ENCODE results near the gene PCCB. TPM values are rescaled to one million over a fixed set of nuclear protein-coding genes. Genes with fewer than 3 reads are reported as not detected.
A peak's percentile ranks its signal among the peaks of the same experiment; 100 is the strongest.
"Not testable (repeated sequence)": the region's sequence is repeated elsewhere in the genome, so short reads cannot be mapped to it uniquely, and the experiment has no call there.

Gene PCCB
- total and polyA plus RNA-seq, 2 of the 8 experiments (the other 6 are each of a cell fraction or from before 2014, with no cell fraction given) = 56.7 to 84.4 TPM

- H3K18ac ChIP-seq (ENCODE audit: extremely low read depth, low read length); H3K23me2 ChIP-seq (ENCODE audit: low read depth, low read length); H3K4me1 ChIP-seq (replicated peaks in 1 of 4; ENCODE audit: control insufficient read depth in 3 of 4, insufficient read depth in 4 of 4, low read length in 3 of 4); H3K79me1 ChIP-seq (ENCODE audit: low read depth, low read length); H3K4me3 ChIP-seq (ENCODE audit: extremely low read depth in 1 of 4, insufficient read depth in 2 of 4, low read depth in 3 of 4, low read length in 4 of 4); H3K27me3 ChIP-seq (replicated peaks in 1 of 4; ENCODE audit: control insufficient read depth in 3 of 4, extremely low read depth in 1 of 4, insufficient read depth in 3 of 4, low read length in 3 of 4); FAIRE-seq; H3K4ac ChIP-seq (replicated peaks; ENCODE audit: insufficient read length, low read depth, low read length); H2BK15ac ChIP-seq (ENCODE audit: low read length); H4K5ac ChIP-seq (ENCODE audit: insufficient read length, low read depth, low read length); H3K9ac ChIP-seq (replicated peaks in 1 of 4; ENCODE audit: extremely low read depth in 1 of 4, low read depth in 3 of 4, low read length in 3 of 4); H3K4me2 ChIP-seq (ENCODE audit: insufficient read depth in 1 of 2, low read depth in 2 of 2, low read length in 2 of 2); H3K56ac ChIP-seq (replicated peaks; ENCODE audit: insufficient read length, low read depth, low read length); H2BK20ac ChIP-seq (ENCODE audit: low read length); H2BK120ac ChIP-seq (replicated peaks; ENCODE audit: low read depth, low read length); H4K20me1 ChIP-seq (replicated peaks in 1 of 2; ENCODE audit: control insufficient read depth in 1 of 2, insufficient read depth in 2 of 2, low read length in 2 of 2); H3K23ac ChIP-seq (ENCODE audit: insufficient read length); H2AK5ac ChIP-seq (ENCODE audit: low read depth, low read length); H2BK5ac ChIP-seq (ENCODE audit: low read depth, low read length); H4K8ac ChIP-seq (ENCODE audit: extremely low read depth, insufficient read depth, low read length); H2AFZ ChIP-seq (ENCODE audit: low read length); H4K91ac ChIP-seq (replicated peaks; ENCODE audit: insufficient read length, low read length); H2BK12ac ChIP-seq (ENCODE audit: low read depth, low read length); H3K27ac ChIP-seq (ENCODE audit: low read depth, low read length); H3K9me3 ChIP-seq (ENCODE audit: insufficient read depth in 2 of 2, low read depth in 1 of 2, low read length in 1 of 2); H3K79me2 ChIP-seq (ENCODE audit: control insufficient read depth in 1 of 2, insufficient read depth in 2 of 2, low read length in 2 of 2); H3K14ac ChIP-seq (ENCODE audit: insufficient read length): not testable (repeated sequence)
- ChIA-PET CTCF (ENCODE audit: partially characterized antibody) (interaction anchor here (1.6 to 1.8 kb wide), 2 partner anchors 10 to 21 kb away, joined by 4 to 8 read pairs; no protein-coding TSS in a partner anchor), POLR2A (ENCODE audit: partially characterized antibody) (interaction anchor here (0.6 to 2.1 kb wide), 2 partner anchors 16 to 110 kb away, joined by 4 to 6 read pairs; no protein-coding TSS in a partner anchor)
- WGBS, 2 experiments (ENCODE audit: extremely low coverage in 1 of 2, insufficient coverage in 1 of 2, insufficient read length in 1 of 2, insufficient replicate concordance in 2 of 2, low coverage in 1 of 2, low lambda C conversion rate in 2 of 2, missing lambda C conversion rate in 1 of 2) = 93% methylated on average over 6 of the region's 6 CpGs; no CpG with 5 or more reads in 1 of the 2 experiments
- peaks cover 2 to 24% (median 5%) of the 10 kb centered on the region in 4 experiments; a peak in 7 of 8 replicates for H3K36me3 ChIP-seq (ENCODE audit: control insufficient read depth in 2 of 4, insufficient read depth in 4 of 4, low read length in 3 of 4)
- DNase-seq (ENCODE audit: low read depth in 1 of 2, low spot score in 2 of 2) = peak in 1 of 2 experiments; percentile 6
Measured at GRCh38 chr3:136266468-136267125, 16.5 kb downstream of the PCCB start.
